Breast epithelium (tissue), 3 donors: ENCODE measurements around the gene SLC38A10.

Experiments used
- POLR2A ChIP-seq: fragments of 450-650 bp; IDR thresholded peaks from one replicate; pipeline ENCODE4 v1.6.1; 2016; ENCODE audit warnings: antibody characterized with exemption, mild to moderate bottlenecking, moderate library complexity
- TF ChIP-seq, protein P1 (sequence below), 3 donors: fragments of 450-650 bp; IDR thresholded peaks; one replicate each; pipeline ENCODE4 v1.5.1; 2016 to 2017; ENCODE audit warnings: antibody characterized with exemption in 3 of 3, mild to moderate bottlenecking in 3 of 3, moderate library complexity in 3 of 3

DNA sequence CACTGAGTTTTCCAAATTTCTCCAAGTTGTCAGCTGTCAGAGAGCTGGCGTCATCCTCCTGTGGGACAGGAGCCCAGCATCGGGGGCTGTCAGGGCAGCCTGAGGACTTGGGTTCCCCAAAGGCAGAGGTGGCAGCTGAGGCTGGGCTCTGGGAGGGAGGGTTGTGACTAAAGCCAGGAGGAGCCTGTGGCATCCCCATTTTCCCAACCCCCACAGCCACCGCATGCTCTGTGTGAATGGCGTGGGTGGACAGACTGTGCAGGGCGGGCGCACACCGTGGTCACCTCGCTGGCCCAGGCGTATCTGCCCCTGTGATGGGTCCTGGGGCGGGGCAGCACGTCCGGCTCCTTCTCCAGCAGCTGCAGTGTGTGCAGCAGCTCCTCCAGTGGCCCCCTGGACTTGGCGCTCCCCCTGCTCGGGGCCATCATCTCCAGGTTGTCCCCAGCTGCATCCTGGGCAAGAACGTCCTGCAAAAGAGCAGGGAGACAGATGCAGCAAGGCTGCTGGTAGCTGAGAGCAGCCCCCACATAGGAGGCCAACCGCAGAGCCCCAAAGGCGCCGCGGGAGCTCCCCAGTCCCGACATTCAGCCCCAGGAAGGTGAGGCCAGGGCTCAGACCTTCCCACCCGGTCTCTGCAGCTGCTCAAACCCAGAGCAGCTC is 97.1 kb downstream of the SLC38A10 start:
- TF ChIP-seq, protein P1, sequence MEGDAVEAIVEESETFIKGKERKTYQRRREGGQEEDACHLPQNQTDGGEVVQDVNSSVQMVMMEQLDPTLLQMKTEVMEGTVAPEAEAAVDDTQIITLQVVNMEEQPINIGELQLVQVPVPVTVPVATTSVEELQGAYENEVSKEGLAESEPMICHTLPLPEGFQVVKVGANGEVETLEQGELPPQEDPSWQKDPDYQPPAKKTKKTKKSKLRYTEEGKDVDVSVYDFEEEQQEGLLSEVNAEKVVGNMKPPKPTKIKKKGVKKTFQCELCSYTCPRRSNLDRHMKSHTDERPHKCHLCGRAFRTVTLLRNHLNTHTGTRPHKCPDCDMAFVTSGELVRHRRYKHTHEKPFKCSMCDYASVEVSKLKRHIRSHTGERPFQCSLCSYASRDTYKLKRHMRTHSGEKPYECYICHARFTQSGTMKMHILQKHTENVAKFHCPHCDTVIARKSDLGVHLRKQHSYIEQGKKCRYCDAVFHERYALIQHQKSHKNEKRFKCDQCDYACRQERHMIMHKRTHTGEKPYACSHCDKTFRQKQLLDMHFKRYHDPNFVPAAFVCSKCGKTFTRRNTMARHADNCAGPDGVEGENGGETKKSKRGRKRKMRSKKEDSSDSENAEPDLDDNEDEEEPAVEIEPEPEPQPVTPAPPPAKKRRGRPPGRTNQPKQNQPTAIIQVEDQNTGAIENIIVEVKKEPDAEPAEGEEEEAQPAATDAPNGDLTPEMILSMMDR (IDR thresholded peaks at IDR 0.05), result no peak
- TF ChIP-seq POLR2A, result no peak
